NAMALWA (cell line): Measurements from ENCODE around the gene WDSUB1.

Experiments used
- DNase-seq: peaks from one replicate; pipeline ENCODE4 v3.0.0-alpha.2; 2015; ENCODE audit warnings: low spot score

The WDSUB1 gene

DNA sequence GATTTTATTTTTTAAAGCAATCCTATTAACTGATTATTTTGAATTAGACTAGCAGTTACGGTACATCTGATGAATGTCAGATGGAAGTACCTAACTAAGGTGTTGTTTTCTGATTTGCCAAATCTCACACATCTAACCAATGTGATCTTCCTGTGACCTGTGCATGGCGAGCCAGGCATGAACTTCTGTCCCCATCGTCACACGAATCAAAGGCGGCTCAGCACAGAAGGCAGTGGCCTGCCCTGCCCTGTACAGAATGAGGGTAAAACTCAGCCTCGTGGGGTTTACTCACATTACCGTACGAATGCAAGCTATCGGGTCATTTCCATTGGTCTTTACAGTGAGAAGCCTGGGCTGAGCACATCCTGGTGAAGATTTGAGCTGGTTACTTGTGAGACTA is 87.3 kb downstream of the WDSUB1 start:
- DNase-seq: no peak

DNA sequence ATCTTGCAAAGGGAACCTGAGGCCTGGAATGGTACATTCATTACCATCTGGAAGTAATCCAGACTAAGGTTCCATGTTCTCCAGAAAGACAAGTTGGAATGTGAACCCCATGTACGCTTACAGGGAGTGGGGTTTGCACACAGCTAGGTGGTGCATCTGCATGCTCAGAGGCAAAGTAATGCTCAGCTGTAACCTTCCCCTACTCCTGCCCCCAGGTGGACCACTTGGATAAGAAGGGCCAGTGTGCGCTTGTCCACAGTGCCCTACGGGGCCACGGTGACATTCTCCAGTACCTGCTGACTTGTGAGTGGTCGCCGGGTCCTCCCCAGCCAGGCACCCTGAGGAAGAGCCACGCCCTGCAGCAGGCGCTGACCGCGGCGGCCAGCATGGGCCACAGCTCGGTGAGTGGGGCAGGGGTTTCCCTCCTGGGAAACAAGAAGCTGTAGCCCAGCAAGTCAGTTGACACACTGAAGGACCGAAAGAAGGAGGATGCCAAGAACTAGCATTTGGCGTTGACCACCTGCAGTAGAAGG is 90.0 kb downstream of the WDSUB1 start:
- no peak for DNase-seq

DNA sequence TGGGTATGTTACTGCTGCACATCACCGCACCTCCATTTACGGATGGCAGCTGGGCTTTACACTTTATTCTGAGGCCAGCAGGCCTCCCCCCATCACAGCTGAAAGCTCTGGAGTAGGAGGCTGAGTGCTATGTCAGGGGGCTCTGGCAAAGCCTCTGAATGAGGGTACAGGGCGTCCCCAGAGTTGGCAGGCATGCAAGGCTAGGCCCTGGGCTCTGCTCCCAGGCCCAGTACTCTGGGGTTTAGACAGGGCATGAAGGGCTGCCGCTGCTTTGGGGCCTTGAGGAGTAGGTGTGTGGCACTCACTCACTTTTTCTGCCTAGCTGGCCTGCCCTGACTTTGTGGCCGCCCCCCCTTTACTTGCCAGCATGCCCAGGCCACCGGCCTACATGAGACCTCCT is 90.8 kb downstream of the WDSUB1 start:
- no peak for DNase-seq

DNA sequence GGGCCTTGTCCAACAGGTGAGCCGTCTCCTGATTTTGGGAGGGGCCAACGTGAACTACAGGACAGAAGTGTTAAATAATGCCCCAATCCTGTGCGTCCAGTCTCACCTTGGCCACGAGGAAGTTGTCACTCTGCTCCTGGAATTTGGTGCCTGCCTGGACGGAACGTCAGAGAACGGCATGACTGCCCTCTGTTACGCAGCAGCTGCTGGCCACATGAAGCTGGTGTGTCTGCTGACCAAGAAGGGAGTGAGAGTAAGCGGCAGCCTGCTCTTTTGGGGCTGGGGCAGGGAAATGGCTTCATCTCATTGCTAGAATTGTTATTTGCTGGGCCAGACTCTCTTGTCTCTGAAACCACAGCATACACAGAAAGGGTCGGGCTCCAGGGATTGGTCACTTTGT is 92.3 kb downstream of the WDSUB1 start:
- DNase-seq: no peak

DNA sequence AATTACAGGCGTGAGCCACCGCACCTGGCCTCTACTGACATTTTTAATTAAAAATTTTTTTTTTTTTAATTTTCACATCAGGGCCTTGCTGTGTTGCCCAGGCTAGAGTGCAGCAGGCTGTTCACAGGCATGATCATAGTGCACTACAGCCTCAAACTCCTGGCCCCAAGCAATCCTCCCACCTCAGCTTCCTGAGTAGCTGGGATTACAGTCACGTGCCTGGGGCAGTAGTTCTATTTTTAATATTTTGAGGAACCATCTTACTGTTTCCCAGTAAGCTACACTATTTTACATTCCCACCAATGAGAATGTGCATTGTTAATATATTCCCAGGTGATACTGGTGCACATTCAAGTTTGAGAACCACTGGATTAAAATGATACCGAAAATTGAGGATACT is 92.7 kb downstream of the WDSUB1 start:
- no peak for DNase-seq

DNA sequence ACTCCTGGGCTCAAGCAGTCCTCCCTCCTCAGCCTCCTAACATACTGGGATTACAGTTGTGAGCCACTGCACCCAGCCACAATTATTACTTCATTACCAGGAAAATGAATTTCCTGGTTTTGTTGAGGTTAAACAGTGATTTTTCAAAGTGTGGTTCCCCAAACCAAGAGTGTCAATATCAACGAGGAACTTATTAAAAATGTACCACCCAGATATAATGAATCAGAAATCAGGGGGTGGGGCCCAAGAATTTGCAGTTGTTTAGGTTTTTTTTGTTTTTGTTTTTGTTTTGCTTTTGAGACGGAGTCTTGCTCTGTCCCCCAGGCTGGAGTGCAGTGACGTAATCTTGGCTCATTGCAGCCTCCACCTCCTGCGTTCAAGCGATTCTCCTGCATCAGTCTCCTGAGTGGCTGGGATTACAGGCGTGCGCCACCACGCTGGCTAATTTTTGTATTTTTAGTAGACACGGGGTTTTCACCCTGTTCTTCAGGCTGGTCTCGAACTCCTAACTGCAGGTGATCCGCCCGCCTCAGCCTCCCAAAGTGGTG is 94.1 kb downstream of the WDSUB1 start:
- no peak for DNase-seq

DNA sequence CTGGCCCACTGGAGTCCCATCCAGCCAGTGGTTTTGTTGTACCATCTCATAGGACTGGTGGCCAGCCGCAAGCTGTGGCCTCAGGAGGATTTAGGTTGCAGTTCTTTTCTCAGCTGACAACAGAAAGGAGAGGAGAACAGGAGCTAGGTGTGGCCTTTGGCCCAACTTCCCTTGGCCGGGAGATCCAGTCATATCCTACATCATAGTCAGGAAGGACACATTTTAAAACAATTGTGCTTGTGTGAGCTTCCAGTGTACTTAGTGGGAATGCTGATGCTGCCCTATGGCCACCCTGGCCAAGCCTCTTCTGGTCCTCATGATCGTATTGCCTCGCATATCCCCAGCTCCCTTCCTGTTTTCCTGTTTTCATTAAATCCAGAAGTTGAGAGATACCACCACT is 98.1 kb downstream of the WDSUB1 start:
- no peak for DNase-seq

DNA sequence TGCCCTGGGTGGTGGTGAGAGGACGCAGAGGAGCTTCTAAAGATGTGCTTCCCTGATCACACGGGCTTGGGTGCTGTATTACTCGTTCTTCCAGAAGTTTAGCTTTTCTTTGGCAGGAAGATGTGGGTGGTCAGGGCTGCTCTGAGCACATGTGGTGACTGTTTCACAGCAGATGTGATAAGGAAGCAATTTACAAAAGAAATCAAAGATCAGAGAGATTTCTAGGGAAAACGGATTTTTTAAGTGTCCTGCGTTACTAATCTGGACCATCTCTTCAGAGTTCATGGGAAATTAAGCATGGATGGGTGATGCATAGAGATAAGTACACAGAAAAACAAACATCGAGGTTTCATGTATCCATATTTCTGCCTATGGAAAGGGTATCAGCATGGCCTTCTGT is 99.4 kb downstream of the WDSUB1 start:
- DNase-seq: no peak

DNA sequence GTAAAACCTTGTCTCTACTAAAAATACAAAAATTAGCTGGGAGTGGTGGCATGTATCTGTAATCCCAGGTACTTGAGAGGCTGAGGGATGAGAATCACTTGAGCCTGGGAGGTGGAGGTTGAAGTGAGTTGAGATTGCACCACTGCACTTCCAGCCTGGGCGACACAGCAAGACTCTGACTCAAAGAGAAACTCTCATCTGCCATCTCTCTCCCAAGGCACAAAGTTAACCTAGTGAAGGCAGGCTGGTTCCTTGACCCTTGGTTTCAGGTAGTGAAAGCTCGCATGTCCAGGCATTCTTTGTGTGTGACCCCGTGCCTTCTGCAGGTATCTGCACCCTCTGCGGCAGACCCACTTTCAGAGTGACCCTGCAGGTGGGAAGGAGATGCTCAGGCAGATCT is 100.0 kb downstream of the WDSUB1 start:
- DNase-seq: no peak
